ENCODE data around the gene DAD1.

The DAD1 gene

GRCh38 chr14:22613106-22613695 is 24.2 kb upstream of the DAD1 start:
- H3K4me3 ChIP-seq (ENCODE audit: low read depth, low read length), result no peak overlapping the region
- DNase-seq (ENCODE audit: low read depth), result no peak
- TF ChIP-seq CTCF (IDR thresholded peaks at IDR 0.05; ENCODE audit: low read depth, low read length, missing control alignments), result peak; percentile 33
- in situ Hi-C loops (cut with HindIII; ENCODE audit: low sequenced_read_pairs), result no loop called here

GRCh38 chr14:22610931-22611330 is 21.9 kb upstream of the DAD1 start:
- H3K4me3 ChIP-seq (ENCODE audit: low read depth, low read length), result no peak overlapping the region
- in situ Hi-C loops (cut with HindIII; ENCODE audit: low sequenced_read_pairs), result no loop called here

GRCh38 chr14:22607291-22607690 is 18.3 kb upstream of the DAD1 start:
- in situ Hi-C loops (cut with HindIII; ENCODE audit: low sequenced_read_pairs), result no loop called here
- no peak overlapping the region for H3K4me3 ChIP-seq (ENCODE audit: low read depth, low read length)
- no peak for DNase-seq (ENCODE audit: low read depth)
- no peak for TF ChIP-seq CTCF (IDR thresholded peaks at IDR 0.05; ENCODE audit: low read depth, low read length, missing control alignments)

More at GRCh38 chr14:22610931-22611330, 21.9 kb upstream of the DAD1 start:
- no peak for DNase-seq (ENCODE audit: low read depth)
- no peak for TF ChIP-seq CTCF (IDR thresholded peaks at IDR 0.05; ENCODE audit: low read depth, low read length, missing control alignments)

- in situ Hi-C loops (cut with HindIII; ENCODE audit: low sequenced_read_pairs), result no loop called here
- H3K4me3 ChIP-seq (ENCODE audit: low read depth, low read length), result no peak overlapping the region
- DNase-seq (ENCODE audit: low read depth), result no peak
- TF ChIP-seq CTCF (IDR thresholded peaks at IDR 0.05; ENCODE audit: low read depth, low read length, missing control alignments), result no peak
Observed at GRCh38 chr14:22606380-22606779, 17.4 kb upstream of the DAD1 start.

GRCh38 chr14:22602862-22603261 is 13.8 kb upstream of the DAD1 start:
- TF ChIP-seq CTCF (IDR thresholded peaks at IDR 0.05; ENCODE audit: low read depth, low read length, missing control alignments), result no peak
- DNase-seq (ENCODE audit: low read depth), result no peak
- H3K4me3 ChIP-seq (ENCODE audit: low read depth, low read length), result no peak overlapping the region
- in situ Hi-C loops (cut with HindIII; ENCODE audit: low sequenced_read_pairs), result no loop called here

GRCh38 chr14:22601996-22602395 is 13.0 kb upstream of the DAD1 start:
- H3K4me3 ChIP-seq (ENCODE audit: low read depth, low read length), result no peak overlapping the region
- no peak for DNase-seq (ENCODE audit: low read depth)
- no peak for TF ChIP-seq CTCF (IDR thresholded peaks at IDR 0.05; ENCODE audit: low read depth, low read length, missing control alignments)
- in situ Hi-C loops (cut with HindIII; ENCODE audit: low sequenced_read_pairs), result no loop called here
